Measurements from ENCODE around the gene ZNF536.
"Not testable (repeated sequence)": the region's sequence is repeated elsewhere in the genome, so short reads cannot be mapped to it uniquely, and the experiment has no call there.

ZNF536 gene

GRCh38 chr19:30346468-30346867 is 25.7 kb upstream of the ZNF536 start:
- not testable (repeated sequence) for H3K4me1 ChIP-seq (ENCODE audit: control insufficient read depth, insufficient read depth, low read length); H3K9ac ChIP-seq (ENCODE audit: low read length); H3K9me3 ChIP-seq (ENCODE audit: control insufficient read depth, low read length); H3K4me3 ChIP-seq (ENCODE audit: low read length); H3K36me3 ChIP-seq (ENCODE audit: control insufficient read depth, insufficient read depth, low read length); H3K27me3 ChIP-seq (ENCODE audit: control insufficient read depth, insufficient read depth, low read length)

- no peaks in the 10 kb centered on the region for H3K9me3 ChIP-seq (ENCODE audit: control insufficient read depth, low read length)
- no peak overlapping the region for H3K9ac ChIP-seq (ENCODE audit: low read length)
- H3K4me3 ChIP-seq (ENCODE audit: low read length), result no peak overlapping the region
- no peaks in the 10 kb centered on the region for H3K27me3 ChIP-seq (ENCODE audit: control insufficient read depth, insufficient read depth, low read length)
- no peaks in the 10 kb centered on the region for H3K36me3 ChIP-seq (ENCODE audit: control insufficient read depth, insufficient read depth, low read length)
- no peaks in the 10 kb centered on the region for H3K4me1 ChIP-seq (ENCODE audit: control insufficient read depth, insufficient read depth, low read length)
These were observed 23.0 kb upstream of the ZNF536 start for GRCh38 chr19:30349131-30349730.

- no peaks in the 10 kb centered on the region for H3K27me3 ChIP-seq (ENCODE audit: control insufficient read depth, insufficient read depth, low read length)
- H3K4me3 ChIP-seq (ENCODE audit: low read length), result no peak overlapping the region
- H3K9ac ChIP-seq (ENCODE audit: low read length), result no peak overlapping the region
These were observed 21.2 kb upstream of the ZNF536 start for GRCh38 chr19:30350692-30351663.

GRCh38 chr19:30351774-30352173 is 20.4 kb upstream of the ZNF536 start:
- H3K27me3 ChIP-seq (ENCODE audit: control insufficient read depth, insufficient read depth, low read length), result no peaks in the 10 kb centered on the region

More at GRCh38 chr19:30350692-30351663, 21.2 kb upstream of the ZNF536 start:
- no peaks in the 10 kb centered on the region for H3K4me1 ChIP-seq (ENCODE audit: control insufficient read depth, insufficient read depth, low read length)
- H3K36me3 ChIP-seq (ENCODE audit: control insufficient read depth, insufficient read depth, low read length), result no peaks in the 10 kb centered on the region
- H3K9me3 ChIP-seq (ENCODE audit: control insufficient read depth, low read length), result no peaks in the 10 kb centered on the region

GRCh38 chr19:30353394-30353945 is 18.7 kb upstream of the ZNF536 start:
- Histone ChIP-seq H3K36me3 (ENCODE audit: control insufficient read depth, insufficient read depth, low read length) (no peaks in the 10 kb centered on the region), H3K9me3 (ENCODE audit: control insufficient read depth, low read length) (no peaks in the 10 kb centered on the region), H3K27me3 (ENCODE audit: control insufficient read depth, insufficient read depth, low read length) (no peaks in the 10 kb centered on the region), H3K4me1 (ENCODE audit: control insufficient read depth, insufficient read depth, low read length) (no peaks in the 10 kb centered on the region), H3K9ac (ENCODE audit: low read length) (no peak overlapping the region), H3K4me3 (ENCODE audit: low read length) (no peak overlapping the region)

More at GRCh38 chr19:30351774-30352173, 20.4 kb upstream of the ZNF536 start:
- Histone ChIP-seq H3K36me3 (ENCODE audit: control insufficient read depth, insufficient read depth, low read length) (no peaks in the 10 kb centered on the region), H3K4me3 (ENCODE audit: low read length) (no peak overlapping the region), H3K4me1 (ENCODE audit: control insufficient read depth, insufficient read depth, low read length) (no peaks in the 10 kb centered on the region), H3K9me3 (ENCODE audit: control insufficient read depth, low read length) (no peaks in the 10 kb centered on the region), H3K9ac (ENCODE audit: low read length) (no peak overlapping the region)

GRCh38 chr19:30355586-30355985 is 16.6 kb upstream of the ZNF536 start:
- Histone ChIP-seq H3K4me3 (ENCODE audit: low read length) (no peak overlapping the region), H3K27me3 (ENCODE audit: control insufficient read depth, insufficient read depth, low read length) (no peaks in the 10 kb centered on the region), H3K9me3 (ENCODE audit: control insufficient read depth, low read length) (no peaks in the 10 kb centered on the region), H3K4me1 (ENCODE audit: control insufficient read depth, insufficient read depth, low read length) (no peaks in the 10 kb centered on the region), H3K9ac (ENCODE audit: low read length) (no peak overlapping the region), H3K36me3 (ENCODE audit: control insufficient read depth, insufficient read depth, low read length) (no peaks in the 10 kb centered on the region)

GRCh38 chr19:30356951-30357579 is 15.1 kb upstream of the ZNF536 start:
- no peak overlapping the region for H3K9ac ChIP-seq (ENCODE audit: low read length)
- H3K9me3 ChIP-seq (ENCODE audit: control insufficient read depth, low read length), result no peaks in the 10 kb centered on the region
- H3K27me3 ChIP-seq (ENCODE audit: control insufficient read depth, insufficient read depth, low read length), result no peaks in the 10 kb centered on the region
- H3K4me1 ChIP-seq (ENCODE audit: control insufficient read depth, insufficient read depth, low read length), result no peaks in the 10 kb centered on the region
- H3K4me3 ChIP-seq (ENCODE audit: low read length), result no peak overlapping the region
- no peaks in the 10 kb centered on the region for H3K36me3 ChIP-seq (ENCODE audit: control insufficient read depth, insufficient read depth, low read length)

- no peaks in the 10 kb centered on the region for H3K27me3 ChIP-seq (ENCODE audit: control insufficient read depth, insufficient read depth, low read length)
- no peaks in the 10 kb centered on the region for H3K4me1 ChIP-seq (ENCODE audit: control insufficient read depth, insufficient read depth, low read length)
- H3K9me3 ChIP-seq (ENCODE audit: control insufficient read depth, low read length), result no peaks in the 10 kb centered on the region
- no peak overlapping the region for H3K4me3 ChIP-seq (ENCODE audit: low read length)
- no peak overlapping the region for H3K9ac ChIP-seq (ENCODE audit: low read length)
- no peaks in the 10 kb centered on the region for H3K36me3 ChIP-seq (ENCODE audit: control insufficient read depth, insufficient read depth, low read length)
These were observed 14.6 kb upstream of the ZNF536 start for GRCh38 chr19:30357580-30357954.

- H3K4me3 ChIP-seq (ENCODE audit: low read length), result no peak overlapping the region
- no peaks in the 10 kb centered on the region for H3K27me3 ChIP-seq (ENCODE audit: control insufficient read depth, insufficient read depth, low read length)
- no peaks in the 10 kb centered on the region for H3K9me3 ChIP-seq (ENCODE audit: control insufficient read depth, low read length)
- no peak overlapping the region for H3K9ac ChIP-seq (ENCODE audit: low read length)
- H3K4me1 ChIP-seq (ENCODE audit: control insufficient read depth, insufficient read depth, low read length), result no peaks in the 10 kb centered on the region
- H3K36me3 ChIP-seq (ENCODE audit: control insufficient read depth, insufficient read depth, low read length), result no peaks in the 10 kb centered on the region
These were observed 13.9 kb upstream of the ZNF536 start for GRCh38 chr19:30358319-30358718.

DNA sequence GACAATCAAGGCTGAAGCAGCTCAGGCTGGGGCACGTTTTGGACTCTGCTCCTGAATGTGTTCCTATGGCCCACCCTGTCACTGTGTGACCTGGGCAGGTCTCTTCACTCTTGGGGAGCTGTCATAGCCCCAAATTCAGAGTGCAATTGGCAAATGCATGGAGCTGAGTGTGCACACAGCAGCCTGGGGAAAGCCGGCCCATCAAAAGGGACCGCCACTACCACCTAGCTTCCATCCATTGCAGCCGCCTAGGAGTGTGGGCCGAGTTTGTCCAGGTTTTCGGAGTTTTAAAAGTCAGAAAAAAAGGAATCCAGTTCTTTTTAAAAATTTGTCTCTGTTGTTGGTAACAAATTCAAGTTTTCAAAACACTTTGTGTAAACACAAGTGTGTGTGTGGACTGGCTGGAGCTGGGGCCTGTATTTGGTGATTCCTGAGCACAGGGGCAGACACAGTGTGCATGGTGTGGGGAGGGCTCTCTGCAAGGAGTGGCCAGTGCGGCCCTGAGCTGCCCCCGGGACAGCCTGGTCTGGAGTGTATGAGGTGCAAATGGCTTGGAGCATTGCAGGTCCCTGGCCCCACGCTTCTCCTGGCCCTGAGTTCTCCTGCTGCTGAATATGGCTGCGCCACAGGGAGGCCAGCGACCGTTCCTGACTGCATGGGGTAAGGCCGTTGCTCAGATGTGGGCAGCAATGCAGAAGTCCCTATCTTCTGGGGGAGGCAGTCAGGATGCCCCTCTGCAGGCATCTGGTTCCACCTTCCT is 13.2 kb upstream of the ZNF536 start:
- no peak overlapping the region for H3K4me3 ChIP-seq (ENCODE audit: low read length)
- no peaks in the 10 kb centered on the region for H3K27me3 ChIP-seq (ENCODE audit: control insufficient read depth, insufficient read depth, low read length)
- H3K9ac ChIP-seq (ENCODE audit: low read length), result no peak overlapping the region
- H3K4me1 ChIP-seq (ENCODE audit: control insufficient read depth, insufficient read depth, low read length), result no peaks in the 10 kb centered on the region
- no peaks in the 10 kb centered on the region for H3K9me3 ChIP-seq (ENCODE audit: control insufficient read depth, low read length)
- H3K36me3 ChIP-seq (ENCODE audit: control insufficient read depth, insufficient read depth, low read length), result no peaks in the 10 kb centered on the region

GRCh38 chr19:30359936-30360335 is 12.2 kb upstream of the ZNF536 start:
- no peaks in the 10 kb centered on the region for H3K36me3 ChIP-seq (ENCODE audit: control insufficient read depth, insufficient read depth, low read length)
- no peaks in the 10 kb centered on the region for H3K27me3 ChIP-seq (ENCODE audit: control insufficient read depth, insufficient read depth, low read length)
- no peaks in the 10 kb centered on the region for H3K9me3 ChIP-seq (ENCODE audit: control insufficient read depth, low read length)
- no peak overlapping the region for H3K9ac ChIP-seq (ENCODE audit: low read length)
- H3K4me3 ChIP-seq (ENCODE audit: low read length), result no peak overlapping the region
- H3K4me1 ChIP-seq (ENCODE audit: control insufficient read depth, insufficient read depth, low read length), result no peaks in the 10 kb centered on the region
